ENCODE results near the gene SHC3. TPM values are rescaled to one million over a fixed set of nuclear protein-coding genes. Genes with fewer than 3 reads are reported as not detected.
A peak's percentile ranks its signal among the peaks of the same experiment; 100 is the strongest.

SHC3 gene
- total RNA-seq, 2 donors from 2014 or later: 0.95 to 1.3 TPM

DNA sequence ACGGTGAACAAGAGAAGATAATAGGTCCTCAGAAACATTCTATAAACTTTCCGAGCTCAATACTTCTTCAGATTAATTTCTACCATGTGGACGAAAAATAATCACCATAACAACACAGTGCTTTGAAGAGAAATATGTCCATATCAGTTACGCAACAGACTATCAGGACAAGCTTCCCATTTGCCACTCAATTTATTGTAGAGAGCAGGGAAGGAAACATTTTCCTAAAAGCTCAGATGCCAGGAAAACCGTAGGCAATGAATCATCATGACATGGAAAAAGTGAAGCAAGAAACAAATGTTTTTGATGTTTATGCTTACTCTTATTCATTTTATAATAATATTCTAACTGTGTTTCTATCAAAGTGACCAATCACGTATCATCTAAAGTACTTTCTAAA lies 99.8 kb downstream of the SHC3 start:
- Histone ChIP-seq H3K4me1 (ENCODE audit: control insufficient read depth, insufficient read depth, low read length) (peaks cover 4% of the 10 kb centered on the region), H3K27me3 (ENCODE audit: control insufficient read depth, insufficient read depth, low read length, poor library complexity, severe bottlenecking) (no peaks in the 10 kb centered on the region), H3K9ac (ENCODE audit: extremely low read depth, low read length, poor library complexity, severe bottlenecking) (no peak overlapping the region), H3K4me3 (ENCODE audit: low read length) (no peak overlapping the region), H3K9me3 (ENCODE audit: control insufficient read depth, low read length) (no peaks in the 10 kb centered on the region), H3K36me3 (ENCODE audit: control insufficient read depth, insufficient read depth, low read length) (no peaks in the 10 kb centered on the region), H3K27ac (ENCODE audit: low read depth, low read length) (no peak overlapping the region)
- Mint-ChIP-seq H3K4me1 (peaks cover 16% of the 10 kb centered on the region), H3K27me3 (ENCODE audit: insufficient read depth) (peaks cover 2% of the 10 kb centered on the region), H3K9me3 (no peaks in the 10 kb centered on the region), H3K27ac (no peak overlapping the region), H3K36me3 (ENCODE audit: low read depth) (no peaks in the 10 kb centered on the region), H3K4me3 (no peak overlapping the region)
- TF ChIP-seq, protein P1, sequence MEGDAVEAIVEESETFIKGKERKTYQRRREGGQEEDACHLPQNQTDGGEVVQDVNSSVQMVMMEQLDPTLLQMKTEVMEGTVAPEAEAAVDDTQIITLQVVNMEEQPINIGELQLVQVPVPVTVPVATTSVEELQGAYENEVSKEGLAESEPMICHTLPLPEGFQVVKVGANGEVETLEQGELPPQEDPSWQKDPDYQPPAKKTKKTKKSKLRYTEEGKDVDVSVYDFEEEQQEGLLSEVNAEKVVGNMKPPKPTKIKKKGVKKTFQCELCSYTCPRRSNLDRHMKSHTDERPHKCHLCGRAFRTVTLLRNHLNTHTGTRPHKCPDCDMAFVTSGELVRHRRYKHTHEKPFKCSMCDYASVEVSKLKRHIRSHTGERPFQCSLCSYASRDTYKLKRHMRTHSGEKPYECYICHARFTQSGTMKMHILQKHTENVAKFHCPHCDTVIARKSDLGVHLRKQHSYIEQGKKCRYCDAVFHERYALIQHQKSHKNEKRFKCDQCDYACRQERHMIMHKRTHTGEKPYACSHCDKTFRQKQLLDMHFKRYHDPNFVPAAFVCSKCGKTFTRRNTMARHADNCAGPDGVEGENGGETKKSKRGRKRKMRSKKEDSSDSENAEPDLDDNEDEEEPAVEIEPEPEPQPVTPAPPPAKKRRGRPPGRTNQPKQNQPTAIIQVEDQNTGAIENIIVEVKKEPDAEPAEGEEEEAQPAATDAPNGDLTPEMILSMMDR (conservative IDR thresholded peaks at IDR 0.05): no peak
- WGBS, 2 experiments (ENCODE audit: insufficient coverage in 1 of 2, insufficient read length in 1 of 2): 86 to 87% methylated on average over 2 to 6 of the region's 6 CpGs
- DNase-seq: no peak

DNA sequence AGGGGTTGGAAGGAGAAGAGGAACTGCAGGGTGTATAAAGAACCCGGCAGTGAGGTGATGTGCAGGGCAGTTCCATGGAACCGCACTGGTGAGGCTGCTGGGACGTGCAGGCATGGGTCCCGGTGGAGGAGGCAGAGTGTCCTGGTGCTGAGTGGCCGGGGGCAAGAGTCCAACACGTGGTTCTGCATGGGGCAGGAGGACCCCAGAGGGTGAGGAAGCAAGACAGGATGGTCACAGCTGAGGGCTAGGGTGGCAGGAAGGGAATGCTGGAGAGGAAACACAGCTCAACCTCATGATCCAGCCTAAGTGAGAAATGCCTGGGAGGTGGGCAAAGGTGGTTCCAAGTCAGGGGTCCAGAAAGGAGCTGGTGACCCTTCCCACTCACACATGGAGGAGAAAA lies 100.2 kb downstream of the SHC3 start:
- no peak overlapping the region for H3K27ac Mint-ChIP-seq
- H3K4me3 Mint-ChIP-seq: no peak overlapping the region
- TF ChIP-seq, protein P1 (conservative IDR thresholded peaks at IDR 0.05): no peak

DNA sequence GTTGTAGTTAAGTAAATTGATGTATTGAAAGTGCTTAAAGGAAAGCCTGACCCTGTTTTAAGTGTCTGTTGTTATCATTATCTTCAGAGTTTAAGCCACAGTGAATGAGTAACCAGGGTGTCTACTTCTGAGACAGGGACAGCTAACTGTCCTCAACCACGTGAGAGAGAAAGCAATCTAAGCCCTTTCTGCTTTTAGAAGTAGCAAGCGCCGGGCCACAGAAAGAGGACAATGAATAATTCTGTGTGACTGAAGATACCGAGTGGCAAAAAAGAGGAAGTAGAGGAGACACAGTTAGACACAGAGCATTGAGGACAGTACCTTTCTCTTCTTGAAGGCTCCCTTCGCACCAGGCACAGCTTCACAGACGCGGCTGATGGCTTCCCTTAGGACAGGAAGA lies 101.1 kb downstream of the SHC3 start:
- Histone ChIP-seq H3K9me3 (ENCODE audit: control insufficient read depth, low read length) (no peaks in the 10 kb centered on the region), H3K9ac (ENCODE audit: extremely low read depth, low read length, poor library complexity, severe bottlenecking) (no peak overlapping the region), H3K4me1 (ENCODE audit: control insufficient read depth, insufficient read depth, low read length) (peaks cover 4% of the 10 kb centered on the region), H3K4me3 (ENCODE audit: low read length) (no peak overlapping the region), H3K27ac (ENCODE audit: low read depth, low read length) (no peak overlapping the region), H3K36me3 (ENCODE audit: control insufficient read depth, insufficient read depth, low read length) (no peaks in the 10 kb centered on the region), H3K27me3 (ENCODE audit: control insufficient read depth, insufficient read depth, low read length, poor library complexity, severe bottlenecking) (no peaks in the 10 kb centered on the region)
- no peaks in the 10 kb centered on the region for H3K36me3 Mint-ChIP-seq (ENCODE audit: low read depth)
- no peak for DNase-seq
- H3K4me3 Mint-ChIP-seq: peak overlapping the region; percentile 6
- H3K27ac Mint-ChIP-seq: no peak overlapping the region
- H3K9me3 Mint-ChIP-seq: no peaks in the 10 kb centered on the region
- TF ChIP-seq, protein P1 (conservative IDR thresholded peaks at IDR 0.05): no peak
- H3K27me3 Mint-ChIP-seq (ENCODE audit: insufficient read depth): peaks cover 2% of the 10 kb centered on the region
- peaks cover 16% of the 10 kb centered on the region for H3K4me1 Mint-ChIP-seq
- 90 to 97% methylated on average over 7 of the region's 7 CpGs for WGBS, 2 experiments (ENCODE audit: insufficient coverage in 1 of 2, insufficient read length in 1 of 2)

More for the DNA sequence above, 100.2 kb downstream of the SHC3 start:
- H3K4me1 Mint-ChIP-seq: peaks cover 16% of the 10 kb centered on the region
- peaks cover 2% of the 10 kb centered on the region for H3K27me3 Mint-ChIP-seq (ENCODE audit: insufficient read depth)
- Histone ChIP-seq H3K27me3 (ENCODE audit: control insufficient read depth, insufficient read depth, low read length, poor library complexity, severe bottlenecking) (no peaks in the 10 kb centered on the region), H3K36me3 (ENCODE audit: control insufficient read depth, insufficient read depth, low read length) (no peaks in the 10 kb centered on the region), H3K27ac (ENCODE audit: low read depth, low read length) (no peak overlapping the region), H3K4me1 (ENCODE audit: control insufficient read depth, insufficient read depth, low read length) (peaks cover 4% of the 10 kb centered on the region), H3K9me3 (ENCODE audit: control insufficient read depth, low read length) (no peaks in the 10 kb centered on the region), H3K9ac (ENCODE audit: extremely low read depth, low read length, poor library complexity, severe bottlenecking) (no peak overlapping the region), H3K4me3 (ENCODE audit: low read length) (no peak overlapping the region)
- DNase-seq: no peak
- no peaks in the 10 kb centered on the region for H3K9me3 Mint-ChIP-seq
- H3K36me3 Mint-ChIP-seq (ENCODE audit: low read depth): no peaks in the 10 kb centered on the region
- WGBS, 2 experiments (ENCODE audit: insufficient coverage in 1 of 2, insufficient read length in 1 of 2): 89 to 96% methylated on average over 5 to 6 of the region's 6 CpGs
